Prostate gland (tissue), 1 donor: ENCODE measurements around the gene FAM222B.

Experiments
- POLR2A ChIP-seq: fragments of 450-650 bp; IDR thresholded peaks from one replicate; pipeline ENCODE4 v1.6.1; 2016; ENCODE audit warnings: antibody characterized with exemption, mild to moderate bottlenecking
- POLR2AphosphoS5 ChIP-seq: sonication (generic); formaldehyde crosslinking; IDR thresholded peaks from one replicate; pipeline ENCODE4 v1.6.1; 2017; ENCODE audit warnings: antibody characterized with exemption

GRCh38 chr17:28741358-28742349 lies 100.9 kb downstream of the FAM222B start:
- TF ChIP-seq POLR2AphosphoS5, result no peak
- TF ChIP-seq POLR2A, result no peak
